ENCODE data around the gene TLE4.
"Not testable (repeated sequence)": the region's sequence is repeated elsewhere in the genome, so short reads cannot be mapped to it uniquely, and the experiment has no call there.

TLE4 gene

DNA sequence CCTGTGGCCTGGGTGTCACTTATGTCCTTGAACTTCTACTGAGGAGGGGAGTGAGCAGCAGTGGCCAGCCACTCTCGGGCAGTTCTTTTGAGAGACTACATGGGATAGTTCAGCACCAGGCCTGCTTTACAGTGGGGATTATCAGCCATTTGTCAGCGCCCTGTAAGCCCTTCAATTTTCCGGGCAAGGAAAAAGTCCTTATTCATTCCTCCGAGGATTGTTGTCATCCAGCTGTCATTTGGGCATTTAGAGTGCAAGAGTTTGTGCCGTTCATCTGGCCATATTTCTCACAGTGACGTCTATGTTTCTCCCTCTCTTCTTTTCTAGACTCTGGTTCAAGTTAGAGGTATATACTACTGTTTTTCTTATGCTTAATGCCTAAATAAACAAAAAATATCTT, 172.8 kb downstream of the TLE4 start:
- Histone ChIP-seq H3K4me2 (ENCODE audit: low read depth, low read length, poor library complexity, severe bottlenecking) (no peak overlapping the region), H3K27me3 (ENCODE audit: insufficient read depth, low read length, poor library complexity, severe bottlenecking) (no peaks in the 10 kb centered on the region), H4K20me1 (ENCODE audit: insufficient read depth, low read length, poor library complexity, severe bottlenecking) (no peaks in the 10 kb centered on the region), H3K36me3 (ENCODE audit: insufficient read depth, low read length) (no peaks in the 10 kb centered on the region), H3F3A (ENCODE audit: low read depth) (no peaks in the 10 kb centered on the region), H2AFZ (ENCODE audit: low read length) (no peak overlapping the region), H3K9me3 (ENCODE audit: insufficient read depth, low read depth, low read length) (no peaks in the 10 kb centered on the region), H3K9ac (ENCODE audit: low read depth, low read length, poor library complexity, severe bottlenecking) (no peak overlapping the region), H3K9me2 (replicated peaks; ENCODE audit: low read depth, low read length) (no peaks in the 10 kb centered on the region), H3K79me2 (ENCODE audit: insufficient read depth, low read length) (no peaks in the 10 kb centered on the region), H3K4me3 (ENCODE audit: low read length, poor library complexity, severe bottlenecking) (no peak overlapping the region), H3K4me1 (ENCODE audit: insufficient read depth, low read length, poor library complexity, severe bottlenecking) (no peaks in the 10 kb centered on the region)
- no peak for TF ChIP-seq EZH2phosphoT487 (IDR thresholded peaks at IDR 0.05; ENCODE audit: borderline replicate concordance)

- Histone ChIP-seq H3K4me1 (ENCODE audit: insufficient read depth, low read length, poor library complexity, severe bottlenecking) (no peaks in the 10 kb centered on the region), H3K9me3 (ENCODE audit: insufficient read depth, low read depth, low read length) (peaks cover under 1% of the 10 kb centered on the region; the same call in 1 of the 2 replicates), H3F3A (ENCODE audit: low read depth) (no peaks in the 10 kb centered on the region), H3K36me3 (ENCODE audit: insufficient read depth, low read length) (no peaks in the 10 kb centered on the region), H3K79me2 (ENCODE audit: insufficient read depth, low read length) (no peaks in the 10 kb centered on the region), H2AFZ (ENCODE audit: low read length) (no peak overlapping the region), H4K20me1 (ENCODE audit: insufficient read depth, low read length, poor library complexity, severe bottlenecking) (no peaks in the 10 kb centered on the region), H3K9ac (ENCODE audit: low read depth, low read length, poor library complexity, severe bottlenecking) (no peak overlapping the region), H3K4me2 (ENCODE audit: low read depth, low read length, poor library complexity, severe bottlenecking) (no peak overlapping the region), H3K9me2 (replicated peaks; ENCODE audit: low read depth, low read length) (no peaks in the 10 kb centered on the region), H3K27me3 (ENCODE audit: insufficient read depth, low read length, poor library complexity, severe bottlenecking) (no peaks in the 10 kb centered on the region), H3K4me3 (ENCODE audit: low read length, poor library complexity, severe bottlenecking) (no peak overlapping the region)
- TF ChIP-seq EZH2phosphoT487 (IDR thresholded peaks at IDR 0.05; ENCODE audit: borderline replicate concordance): no peak
- TF ChIP-seq, protein P1, sequence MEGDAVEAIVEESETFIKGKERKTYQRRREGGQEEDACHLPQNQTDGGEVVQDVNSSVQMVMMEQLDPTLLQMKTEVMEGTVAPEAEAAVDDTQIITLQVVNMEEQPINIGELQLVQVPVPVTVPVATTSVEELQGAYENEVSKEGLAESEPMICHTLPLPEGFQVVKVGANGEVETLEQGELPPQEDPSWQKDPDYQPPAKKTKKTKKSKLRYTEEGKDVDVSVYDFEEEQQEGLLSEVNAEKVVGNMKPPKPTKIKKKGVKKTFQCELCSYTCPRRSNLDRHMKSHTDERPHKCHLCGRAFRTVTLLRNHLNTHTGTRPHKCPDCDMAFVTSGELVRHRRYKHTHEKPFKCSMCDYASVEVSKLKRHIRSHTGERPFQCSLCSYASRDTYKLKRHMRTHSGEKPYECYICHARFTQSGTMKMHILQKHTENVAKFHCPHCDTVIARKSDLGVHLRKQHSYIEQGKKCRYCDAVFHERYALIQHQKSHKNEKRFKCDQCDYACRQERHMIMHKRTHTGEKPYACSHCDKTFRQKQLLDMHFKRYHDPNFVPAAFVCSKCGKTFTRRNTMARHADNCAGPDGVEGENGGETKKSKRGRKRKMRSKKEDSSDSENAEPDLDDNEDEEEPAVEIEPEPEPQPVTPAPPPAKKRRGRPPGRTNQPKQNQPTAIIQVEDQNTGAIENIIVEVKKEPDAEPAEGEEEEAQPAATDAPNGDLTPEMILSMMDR (conservative IDR thresholded peaks at IDR 0.05; ENCODE audit: low read length): no peak
Measured at GRCh38 chr9:79745752-79746336, 174.1 kb downstream of the TLE4 start.

DNA sequence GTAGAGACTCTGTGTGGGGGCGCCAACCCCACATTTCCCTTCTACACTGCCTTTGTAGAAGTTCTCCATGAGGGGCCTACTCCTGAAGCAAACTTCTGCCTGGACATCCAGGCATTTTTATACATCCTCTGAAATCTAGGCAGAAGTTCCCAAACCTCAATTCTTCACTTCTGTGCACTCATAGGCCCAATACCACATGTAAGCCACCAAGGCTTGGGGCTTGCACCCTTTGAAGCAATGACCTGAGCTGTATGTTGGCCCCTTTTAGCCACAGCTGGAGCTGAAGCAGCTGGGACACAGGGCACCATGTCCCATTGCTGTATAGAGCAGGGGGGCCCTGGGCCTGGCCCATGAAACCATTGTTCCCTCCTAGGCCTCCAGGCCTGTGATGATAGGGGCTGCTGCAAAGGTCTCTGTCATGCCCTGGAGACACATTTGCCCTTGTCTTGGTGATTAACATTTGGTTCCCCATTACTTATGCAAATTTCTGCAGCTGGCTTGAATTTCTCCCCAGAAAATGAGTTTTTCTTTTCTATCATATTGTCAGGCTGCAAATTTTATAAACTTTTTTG, 180.2 kb downstream of the TLE4 start:
- not testable (repeated sequence) for H3K4me3 ChIP-seq (ENCODE audit: low read length, poor library complexity, severe bottlenecking); H2AFZ ChIP-seq (ENCODE audit: low read length); H3K9me2 ChIP-seq (replicated peaks; ENCODE audit: low read depth, low read length); H3K4me1 ChIP-seq (ENCODE audit: insufficient read depth, low read length, poor library complexity, severe bottlenecking); H4K20me1 ChIP-seq (ENCODE audit: insufficient read depth, low read length, poor library complexity, severe bottlenecking); H3K9ac ChIP-seq (ENCODE audit: low read depth, low read length, poor library complexity, severe bottlenecking); H3K36me3 ChIP-seq (ENCODE audit: insufficient read depth, low read length); H3K79me2 ChIP-seq (ENCODE audit: insufficient read depth, low read length); H3K27me3 ChIP-seq (ENCODE audit: insufficient read depth, low read length, poor library complexity, severe bottlenecking); H3K4me2 ChIP-seq (ENCODE audit: low read depth, low read length, poor library complexity, severe bottlenecking); H3F3A ChIP-seq (ENCODE audit: low read depth)
- peaks cover 16% of the 10 kb centered on the region; the same call in 1 of the 2 replicates for H3K9me3 ChIP-seq (ENCODE audit: insufficient read depth, low read depth, low read length)

GRCh38 chr9:79756414-79756813, 184.6 kb downstream of the TLE4 start:
- Histone ChIP-seq H2AFZ (ENCODE audit: low read length) (no peak overlapping the region), H3F3A (ENCODE audit: low read depth) (no peaks in the 10 kb centered on the region), H4K20me1 (ENCODE audit: insufficient read depth, low read length, poor library complexity, severe bottlenecking) (no peaks in the 10 kb centered on the region), H3K4me2 (ENCODE audit: low read depth, low read length, poor library complexity, severe bottlenecking) (no peak overlapping the region), H3K4me3 (ENCODE audit: low read length, poor library complexity, severe bottlenecking) (no peak overlapping the region), H3K79me2 (ENCODE audit: insufficient read depth, low read length) (no peaks in the 10 kb centered on the region), H3K36me3 (ENCODE audit: insufficient read depth, low read length) (no peaks in the 10 kb centered on the region), H3K9me3 (ENCODE audit: insufficient read depth, low read depth, low read length) (peaks cover 13% of the 10 kb centered on the region; the same call in 1 of the 2 replicates), H3K4me1 (ENCODE audit: insufficient read depth, low read length, poor library complexity, severe bottlenecking) (no peaks in the 10 kb centered on the region), H3K27me3 (ENCODE audit: insufficient read depth, low read length, poor library complexity, severe bottlenecking) (no peaks in the 10 kb centered on the region), H3K9ac (ENCODE audit: low read depth, low read length, poor library complexity, severe bottlenecking) (no peak overlapping the region), H3K9me2 (replicated peaks; ENCODE audit: low read depth, low read length) (no peaks in the 10 kb centered on the region)
- TF ChIP-seq, protein P1 (conservative IDR thresholded peaks at IDR 0.05; ENCODE audit: low read length): no peak
- no peak for TF ChIP-seq EZH2phosphoT487 (IDR thresholded peaks at IDR 0.05; ENCODE audit: borderline replicate concordance)

Data from Loucy (cell line).